ENCODE data around the gene SPART. TPM values are rescaled to one million over a fixed set of nuclear protein-coding genes. Genes with fewer than 3 reads are reported as not detected.

SPART gene
- total RNA-seq, 1 experiment from 2014 or later, result 60.6 TPM

GRCh38 chr13:36362914-36363313, 16.7 kb upstream of the SPART start:
- Histone ChIP-seq H3K27ac (ENCODE audit: insufficient read length, low read depth, low read length) (no peak overlapping the region), H3K4me2 (ENCODE audit: insufficient read depth, insufficient read length, low read length) (no peak overlapping the region), H2BK120ac (ENCODE audit: low read depth, low read length, poor library complexity, severe bottlenecking) (no peak overlapping the region), H3T11ph (ENCODE audit: low read length) (no peak overlapping the region), H3K4ac (ENCODE audit: low read depth, low read length) (no peak overlapping the region), H3K23ac (ENCODE audit: insufficient read length, low read depth, low read length) (no peak overlapping the region), H2BK12ac (ENCODE audit: insufficient read length, low read depth, low read length) (no peak overlapping the region), H3K14ac (ENCODE audit: insufficient read depth, low read length) (no peak overlapping the region), H3K4me1 (ENCODE audit: insufficient read depth, low read length) (no peaks in the 10 kb centered on the region), H3K9me3 (ENCODE audit: control insufficient read depth, low read depth, low read length) (no peaks in the 10 kb centered on the region), H3K79me2 (ENCODE audit: insufficient read depth, low read length) (no peaks in the 10 kb centered on the region), H3K56ac (ENCODE audit: insufficient read length, low read depth, low read length) (no peak overlapping the region), H3K23me2 (ENCODE audit: insufficient read length, low read depth, low read length, poor library complexity, severe bottlenecking) (no peaks in the 10 kb centered on the region), H4K20me1 (ENCODE audit: control insufficient read depth, insufficient read depth, insufficient read length) (no peaks in the 10 kb centered on the region), H3K9ac (ENCODE audit: extremely low read depth, insufficient read length, low read length) (no peak overlapping the region), H4K8ac (replicated peaks; ENCODE audit: insufficient read length, low read depth, low read length) (no peak overlapping the region), H3K18ac (ENCODE audit: insufficient read length, low read depth, low read length) (no peak overlapping the region), H2AFZ (ENCODE audit: low read length) (no peak overlapping the region), H2BK20ac (ENCODE audit: low read depth, low read length, poor library complexity, severe bottlenecking) (no peak overlapping the region), H4K91ac (ENCODE audit: insufficient read length, low read depth, low read length) (no peak overlapping the region), H3K79me1 (ENCODE audit: insufficient read depth, low read depth, low read length, poor library complexity, severe bottlenecking) (no peaks in the 10 kb centered on the region), H3K27me3 (ENCODE audit: insufficient read depth, low read length) (no peaks in the 10 kb centered on the region), H4K5ac (ENCODE audit: insufficient read length, low read depth, low read length) (no peak overlapping the region), H2AK5ac (ENCODE audit: insufficient read length, low read length) (no peak overlapping the region), H2BK5ac (ENCODE audit: insufficient read length, low read length) (no peak overlapping the region), H2BK15ac (ENCODE audit: low read depth, low read length) (no peak overlapping the region)
- DNase-seq, result no peak
- WGBS (ENCODE audit: extremely low coverage, insufficient read length, low lambda C conversion rate), result no CpG with 5 or more reads among the region's 3 CpGs
- no peak overlapping the region for H3K27ac Mint-ChIP-seq
- H3K9me3 Mint-ChIP-seq, result no peaks in the 10 kb centered on the region
- TF ChIP-seq CTCF (conservative IDR thresholded peaks at IDR 0.05), result no peak
- peaks cover 4 to 6% of the 10 kb centered on the region in 2 experiments; a peak in 1 of 4 replicates for H3K4me1 Mint-ChIP-seq
- H3K27me3 Mint-ChIP-seq (ENCODE audit: low read depth), result no peaks in the 10 kb centered on the region
- peaks cover 0 to 16% (median 0%) of the 10 kb centered on the region in 3 experiments; a peak in 3 of 7 replicates for H3K36me3 Mint-ChIP-seq (ENCODE audit: insufficient read depth in 1 of 3, low read depth in 3 of 3)
- H3K4me3 Mint-ChIP-seq, result no peak overlapping the region

All from H9 (cell line).